RPMI7951 (cell line): ENCODE measurements around the gene ST6GALNAC4. TPM values are rescaled to one million over a fixed set of nuclear protein-coding genes. Genes with fewer than 3 reads are reported as not detected.

Experiments
- DNase-seq: peaks from one replicate; pipeline ENCODE4 v3.0.0-alpha.2; 2012; ENCODE audit warnings: low read depth
- total RNA-seq: library from RNA; depleted of rRNA; stranded (reverse); fragments of >200 nt; shearing (Covaris generic); gene quantifications from 2 replicates; pipeline ENCODE4 v1.2.3, GENCODE V29; 2014

The ST6GALNAC4 gene
- total RNA-seq, 1 experiment from 2014 or later, result 10.5 TPM

DNA sequence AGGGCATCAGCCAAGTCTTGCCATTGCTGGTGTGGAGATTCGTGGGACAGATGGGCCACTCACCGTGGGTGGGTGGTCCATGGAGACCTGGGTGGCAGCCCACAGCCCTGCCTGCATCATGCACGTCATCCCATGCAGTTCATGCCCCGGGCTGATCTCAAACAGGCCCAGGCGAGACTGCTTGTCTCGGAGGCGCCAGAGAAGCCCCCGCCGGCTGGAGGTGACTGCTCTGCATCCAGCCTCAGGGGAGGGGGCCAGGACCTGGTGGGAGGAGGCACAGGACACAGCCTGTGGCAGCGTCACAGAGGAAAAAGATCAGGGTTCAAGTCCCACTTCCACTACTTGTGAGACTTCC is 12.8 kb upstream of the ST6GALNAC4 start:
- no peak for DNase-seq

DNA sequence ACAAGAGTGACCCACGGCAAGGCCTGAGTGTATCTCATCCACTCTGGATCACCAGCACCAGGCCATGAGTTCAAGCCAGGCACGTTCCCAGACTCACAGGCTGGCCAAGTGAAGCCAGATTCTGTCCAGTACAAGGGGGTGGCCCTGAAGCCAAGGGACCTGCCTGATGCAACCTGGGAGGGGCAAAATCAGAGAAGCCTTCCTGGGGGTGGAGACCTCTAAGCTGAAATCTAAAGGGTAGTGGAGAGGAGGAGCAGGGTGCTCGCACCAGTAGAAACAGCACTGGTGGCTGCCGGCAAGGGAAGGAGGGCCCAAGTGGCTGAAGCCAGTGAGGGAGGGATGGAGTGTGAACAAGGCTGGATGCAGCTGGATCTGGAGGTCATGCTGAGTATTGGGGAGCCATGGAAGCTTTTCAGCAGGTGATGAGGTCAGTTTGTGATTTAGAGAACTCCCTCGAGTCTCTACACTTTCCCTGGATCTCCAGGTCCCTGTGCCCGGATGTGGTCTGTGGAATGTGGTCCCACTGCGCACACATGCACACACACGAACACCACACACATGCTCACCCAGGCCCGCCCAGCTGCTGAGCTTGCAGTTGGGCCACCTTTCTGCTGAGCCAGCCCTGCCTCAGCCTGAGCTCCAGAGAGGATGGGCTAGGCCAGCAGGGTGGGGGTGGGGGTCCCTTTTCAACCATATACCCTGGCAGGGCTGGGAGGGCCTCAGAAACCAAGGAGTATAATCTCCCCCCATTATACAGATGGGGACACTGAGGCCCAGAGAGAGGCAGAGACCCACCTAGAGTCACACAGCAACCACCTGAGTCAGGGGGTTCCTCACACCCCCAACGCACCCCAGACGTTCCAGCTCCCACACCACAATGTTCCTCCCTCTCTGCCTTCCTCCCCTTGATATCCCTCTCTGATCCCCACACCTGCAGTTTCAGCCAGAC is 12.1 kb upstream of the ST6GALNAC4 start:
- no peak for DNase-seq

DNA sequence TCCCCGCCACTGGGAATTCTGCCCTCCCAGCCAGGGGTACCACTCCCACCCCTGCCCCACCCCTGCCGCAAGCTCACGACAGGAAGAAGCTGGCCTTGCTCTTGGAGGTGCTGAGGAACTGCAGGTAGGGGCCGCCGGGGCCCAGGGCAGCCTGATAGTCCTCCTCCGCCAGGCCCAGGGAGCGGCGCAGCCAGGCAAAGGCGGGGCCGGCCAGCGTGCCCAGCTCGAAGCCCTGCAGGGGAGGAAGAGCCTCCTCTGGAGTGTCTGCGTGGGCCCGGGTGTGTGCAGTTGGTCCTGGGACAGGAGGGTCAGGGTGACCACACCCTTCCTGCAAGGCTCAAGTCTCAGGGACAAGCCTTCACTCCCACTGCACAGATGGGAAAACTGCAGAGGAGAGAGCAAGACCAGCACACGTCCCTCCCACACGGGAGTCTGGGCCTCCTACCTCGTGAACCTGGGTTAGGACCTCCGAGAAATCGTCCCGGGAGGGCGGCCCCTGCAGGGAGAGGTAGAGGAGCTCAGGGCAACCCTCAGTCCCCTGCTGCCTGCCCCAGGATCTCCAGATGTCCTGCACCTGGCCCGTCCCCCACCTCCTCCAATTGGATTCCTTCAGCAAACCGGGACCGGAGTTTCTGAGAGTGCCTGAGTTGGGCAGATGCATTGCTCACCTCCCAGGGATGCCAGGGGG is 11.3 kb upstream of the ST6GALNAC4 start:
- no peak for DNase-seq

DNA sequence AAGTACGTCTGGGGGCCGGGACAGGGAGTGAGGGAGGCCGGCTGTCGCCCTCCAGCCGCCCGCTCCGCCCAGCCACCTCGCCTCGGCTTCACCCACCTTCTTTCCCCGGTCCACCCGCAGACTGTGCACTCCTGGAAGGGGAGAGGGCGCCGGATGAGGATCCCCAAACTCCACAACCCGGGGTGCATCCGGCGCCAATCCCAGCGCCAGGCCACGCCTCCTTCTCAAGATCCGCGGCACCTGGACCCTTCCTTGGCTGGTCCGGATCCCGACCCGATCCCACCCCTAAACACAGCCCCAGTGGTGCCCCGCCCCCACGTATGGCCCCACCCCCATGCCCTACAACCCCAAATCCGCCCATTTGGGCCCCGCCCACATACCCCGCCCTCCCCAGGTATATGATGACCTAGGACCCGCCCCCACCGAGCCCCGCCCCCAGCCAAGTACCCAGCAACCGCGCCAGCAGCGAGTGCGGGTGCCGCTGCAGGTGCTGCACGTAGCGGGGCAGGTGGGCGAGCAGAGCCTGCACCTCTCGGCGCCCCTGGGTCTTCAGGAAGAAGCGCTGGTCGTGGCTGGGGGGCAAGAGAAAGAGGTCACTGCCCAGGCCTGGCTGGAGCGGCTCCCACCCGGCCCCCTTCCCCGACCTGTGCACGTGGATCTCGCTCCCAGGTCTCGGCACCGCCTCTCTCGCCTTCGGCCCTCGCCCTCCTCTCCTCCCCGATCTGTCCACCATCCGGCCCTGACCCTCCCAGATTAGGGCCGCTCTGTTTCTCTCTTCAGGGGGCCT is 10.6 kb upstream of the ST6GALNAC4 start:
- DNase-seq, result no peak

DNA sequence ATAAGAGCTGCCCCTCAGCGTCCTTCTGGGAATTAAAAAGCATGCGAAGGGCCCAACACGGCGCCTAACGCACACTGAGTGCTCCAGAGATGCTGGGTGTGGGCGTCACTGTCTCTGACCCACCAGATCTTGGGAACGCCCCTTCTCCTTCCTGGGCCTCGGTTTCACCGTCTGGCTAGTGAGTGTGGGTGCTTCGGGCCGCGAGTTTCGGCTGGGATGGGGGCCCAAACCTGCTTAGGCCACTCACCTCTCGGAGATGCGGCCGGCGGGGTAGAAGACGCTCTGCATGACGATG is 10.0 kb upstream of the ST6GALNAC4 start:
- DNase-seq, result no peak

DNA sequence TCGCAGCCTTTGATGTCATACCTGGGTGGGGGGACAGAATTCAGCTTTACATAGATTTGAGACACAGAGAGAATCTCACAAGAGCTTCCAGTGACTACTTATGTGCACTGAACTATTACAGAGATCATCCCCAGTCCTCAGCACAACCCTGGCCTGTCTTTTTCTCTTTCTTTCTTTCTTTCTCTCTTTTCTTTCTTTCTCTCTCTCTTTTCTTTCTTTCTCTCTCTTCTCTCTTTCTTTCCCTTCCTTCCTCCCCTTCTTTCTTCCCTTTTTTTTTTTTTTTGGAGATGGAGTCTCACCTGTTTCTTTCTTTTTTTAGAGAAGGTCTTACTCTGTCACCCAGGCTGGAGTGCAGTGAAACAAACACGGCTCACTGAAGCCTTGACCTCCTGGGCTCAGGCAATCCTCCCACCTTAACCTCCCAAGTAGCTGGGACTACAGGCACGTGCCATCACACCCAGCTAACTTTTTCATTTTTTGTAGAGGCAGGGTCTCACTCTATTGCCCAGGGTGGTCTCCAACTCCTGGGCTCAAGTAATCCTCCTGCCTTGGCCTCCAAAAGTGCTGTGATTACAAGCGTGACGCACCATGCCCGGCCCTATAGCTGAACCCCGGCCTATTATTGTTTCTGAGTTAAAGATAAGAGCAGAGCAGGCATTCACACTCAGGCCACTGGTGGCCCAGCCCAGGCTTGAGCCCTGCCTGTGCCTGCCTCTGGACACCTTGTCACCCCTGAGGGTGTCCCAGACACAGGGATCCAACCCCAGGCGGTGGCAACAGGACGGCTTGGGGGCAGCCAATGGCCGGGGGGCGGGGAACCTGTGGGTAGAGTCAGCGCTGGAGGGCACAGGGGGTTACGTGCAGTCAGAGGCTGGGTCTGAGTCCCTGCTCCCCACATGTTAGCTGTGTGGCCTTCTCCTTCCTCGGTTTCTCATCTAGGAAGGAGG is 9.4 kb upstream of the ST6GALNAC4 start:
- no peak for DNase-seq

DNA sequence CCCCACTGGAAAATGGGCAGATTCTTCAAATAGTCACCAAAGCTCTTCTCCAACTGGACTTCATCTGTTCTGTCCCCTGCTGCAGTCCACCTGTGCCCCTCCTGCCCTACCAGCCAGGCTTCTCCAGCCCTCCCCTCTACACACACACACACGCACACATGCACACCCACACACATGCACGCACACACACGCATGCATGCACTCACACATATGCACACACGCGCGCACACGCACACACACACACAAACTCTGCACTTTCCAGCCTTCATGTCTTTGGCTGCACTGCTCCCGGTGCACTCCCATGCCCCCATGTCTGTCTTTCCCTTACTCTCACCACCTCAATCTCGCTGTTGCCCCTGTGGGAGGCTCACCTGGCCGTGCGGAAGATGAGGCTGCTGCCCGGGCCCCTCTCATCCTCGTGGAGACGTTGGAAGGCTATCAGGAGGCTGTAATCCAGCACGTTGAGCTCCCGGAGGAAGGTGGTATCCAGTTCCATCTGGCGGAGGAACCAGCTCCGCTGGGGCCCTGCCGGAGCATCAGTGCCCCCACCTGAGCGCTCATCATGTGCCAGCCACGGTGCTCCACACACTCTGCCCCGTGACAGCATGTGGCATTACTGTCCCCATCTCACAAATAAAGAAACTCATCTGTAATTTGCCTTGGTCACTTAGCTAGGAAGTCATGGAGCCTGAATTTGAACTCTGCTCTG is 8.0 kb upstream of the ST6GALNAC4 start:
- DNase-seq, result no peak

DNA sequence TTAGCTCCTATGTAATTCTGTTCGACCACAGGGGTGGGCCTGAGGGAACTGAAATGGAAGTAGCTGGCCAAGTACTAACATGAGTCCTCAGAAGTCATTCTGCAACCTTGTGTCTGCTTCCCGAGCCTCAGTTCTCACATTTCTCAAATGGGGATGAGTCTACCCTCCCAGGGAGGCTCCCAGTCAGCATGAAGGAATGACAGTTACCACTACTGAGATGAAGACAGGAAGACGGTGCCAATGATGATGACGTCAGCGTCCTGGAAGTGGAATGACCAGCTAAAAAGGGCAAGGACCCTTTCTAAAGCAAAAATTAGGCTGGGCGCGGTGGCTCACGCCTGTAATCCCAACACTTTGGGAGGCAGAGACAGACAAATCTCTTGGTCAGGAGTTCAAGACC is 6.9 kb upstream of the ST6GALNAC4 start:
- peak; percentile 92 for DNase-seq

DNA sequence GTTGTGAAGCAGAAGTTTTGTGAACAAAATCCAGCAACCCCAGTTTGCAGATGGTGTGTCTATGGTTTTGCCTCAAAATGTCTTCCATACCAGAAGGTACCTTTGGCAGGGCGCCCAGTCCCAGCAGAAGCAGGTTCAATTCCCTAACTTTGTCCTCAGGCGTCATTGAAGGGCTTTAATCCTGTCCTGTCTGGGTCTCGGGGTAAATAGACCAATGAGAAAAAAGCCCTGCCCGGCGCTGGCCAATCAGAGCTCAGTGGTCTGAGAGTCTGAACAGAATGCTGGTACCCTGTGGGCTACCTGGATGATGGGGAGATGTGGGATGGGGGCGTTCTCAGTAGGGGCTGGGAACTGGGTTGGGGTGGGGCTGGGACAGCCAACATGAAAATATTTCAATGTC is 6.2 kb upstream of the ST6GALNAC4 start:
- no peak for DNase-seq

DNA sequence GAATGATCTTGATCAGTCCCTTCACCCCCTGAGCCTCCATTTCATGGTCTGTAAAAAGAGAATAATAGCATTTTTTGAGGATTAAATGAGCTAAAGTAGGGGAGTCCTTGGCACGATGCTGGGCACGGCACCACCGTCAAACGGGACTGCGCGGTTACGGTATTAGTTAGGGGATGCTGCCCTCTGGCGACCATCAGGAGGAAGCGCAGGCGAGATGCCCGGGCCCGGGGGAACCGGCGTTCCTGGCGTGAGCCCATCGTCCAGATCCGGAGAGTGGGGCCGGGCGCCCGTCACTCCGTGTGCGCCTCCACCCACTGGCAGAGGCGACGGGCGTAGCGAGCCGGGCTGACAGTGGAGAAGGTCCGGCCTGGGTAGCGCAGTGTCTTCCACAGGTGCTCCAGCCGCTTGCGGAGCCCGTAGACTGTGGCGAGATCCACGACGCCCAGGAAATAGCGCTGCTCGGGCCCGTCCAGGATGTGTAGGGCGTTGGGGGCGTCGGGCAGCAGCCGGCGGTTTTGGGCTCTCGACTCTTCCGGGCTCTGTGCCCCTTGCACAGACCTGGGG is 4.8 kb upstream of the ST6GALNAC4 start:
- no peak for DNase-seq

DNA sequence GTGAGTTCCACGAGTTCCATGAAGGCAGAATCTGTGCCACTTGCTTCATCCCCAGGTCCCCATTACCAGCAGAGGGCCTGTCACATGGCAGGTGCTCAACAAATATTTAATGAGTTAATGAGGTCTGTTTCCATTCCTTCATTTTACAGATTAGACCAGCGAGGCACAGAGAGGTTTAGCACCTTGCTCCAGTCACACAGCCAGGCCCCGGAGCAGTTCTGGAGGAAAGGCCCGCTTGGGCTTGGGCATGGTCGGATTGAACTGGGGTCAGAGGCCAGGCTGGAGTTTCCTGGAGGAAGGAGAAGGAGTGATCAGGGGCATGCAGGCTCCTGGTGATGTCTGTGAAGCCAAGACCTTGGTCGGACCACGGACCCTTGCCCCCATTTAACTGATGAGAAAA is 4.0 kb upstream of the ST6GALNAC4 start:
- no peak for DNase-seq

DNA sequence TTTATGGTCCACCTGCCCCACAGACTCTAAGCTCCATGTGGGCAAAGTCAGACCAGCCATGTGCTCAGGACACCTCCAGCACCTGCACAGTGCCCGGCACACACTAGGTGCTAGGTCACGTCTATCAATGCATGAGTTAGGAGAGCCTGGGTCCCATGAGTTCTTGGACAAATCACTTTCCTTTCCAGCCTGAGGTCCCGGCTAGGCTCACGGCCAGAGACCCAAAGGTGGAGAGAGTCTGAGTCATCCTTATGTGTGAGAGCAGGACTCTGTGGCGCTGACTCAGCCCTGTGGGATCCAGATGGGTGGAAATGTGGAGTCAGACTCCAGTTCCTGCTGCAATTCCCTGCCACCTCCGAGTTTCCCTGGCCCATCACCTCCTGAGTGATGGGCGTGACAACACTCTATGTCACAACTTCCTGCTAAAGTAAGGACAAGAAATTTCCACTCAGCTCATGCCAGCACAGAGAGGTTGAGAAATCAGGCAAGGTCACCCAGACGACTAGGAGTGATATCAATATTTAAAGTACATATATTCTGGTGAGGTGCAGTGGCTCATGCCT is 2.5 kb upstream of the ST6GALNAC4 start:
- peak; percentile 99 for DNase-seq

DNA sequence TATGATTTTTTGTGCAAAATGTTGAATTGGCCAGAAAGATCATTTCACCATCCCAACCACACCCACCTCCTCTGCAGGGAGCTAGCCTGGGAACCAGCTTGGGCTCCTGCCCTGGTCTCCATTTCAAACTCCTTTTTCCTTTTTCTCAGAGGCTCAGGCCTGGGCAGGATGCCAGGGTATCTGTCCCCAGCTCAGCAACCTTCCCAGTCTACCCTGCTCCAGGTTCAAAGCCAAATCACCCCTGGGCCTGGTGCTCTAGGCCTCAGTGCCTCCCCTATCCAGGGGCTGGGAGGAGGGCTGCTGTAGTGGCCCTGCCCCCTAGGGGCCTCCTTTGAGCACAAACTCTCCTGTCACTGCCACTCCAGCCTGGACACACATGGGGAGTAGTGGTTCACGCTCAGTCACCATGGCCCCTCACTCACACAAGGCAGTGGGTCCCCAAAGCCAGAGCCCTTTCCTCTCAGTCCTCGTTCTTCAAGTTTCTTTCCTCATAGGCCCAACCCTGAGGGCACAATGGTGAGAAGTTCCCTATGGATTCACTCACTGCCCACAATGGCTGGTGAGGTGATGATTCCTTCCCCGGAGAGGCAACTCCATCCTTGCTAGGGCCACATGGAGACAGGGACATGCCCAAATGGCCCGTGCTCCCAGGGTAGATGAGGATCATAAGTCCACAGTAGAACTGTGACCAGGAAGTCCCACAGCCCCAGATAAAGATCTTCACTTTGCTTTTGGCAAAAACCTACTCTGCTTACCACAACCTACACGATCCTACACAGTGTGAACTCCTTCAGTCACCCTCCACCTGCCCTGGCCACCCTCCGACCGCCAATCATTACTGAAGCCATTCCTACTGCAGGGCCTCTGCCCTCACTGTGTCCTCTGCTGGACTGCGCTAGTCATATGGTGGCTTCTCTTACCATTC is 1.6 kb upstream of the ST6GALNAC4 start:
- DNase-seq, result no peak

DNA sequence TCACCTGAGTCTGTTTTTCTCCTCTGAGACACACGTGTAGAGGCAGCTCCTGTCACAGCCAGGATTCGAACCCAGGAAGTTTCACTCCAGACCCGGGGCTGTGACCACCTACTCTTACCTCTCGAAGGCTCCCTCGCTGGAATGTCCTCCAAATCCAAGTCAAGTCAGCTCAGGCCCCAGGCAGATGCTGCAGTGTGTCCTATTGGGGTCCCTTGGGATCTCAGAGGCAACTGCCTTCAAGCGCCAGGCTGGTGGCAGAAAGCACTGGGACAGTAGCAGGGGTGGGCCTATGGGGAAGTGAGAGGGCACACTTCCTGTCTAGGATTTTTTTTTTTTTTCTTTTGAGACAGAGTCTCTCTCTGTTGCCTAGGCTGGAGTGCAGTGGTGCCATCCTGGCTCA is 762 bp upstream of the ST6GALNAC4 start:
- no peak for DNase-seq

DNA sequence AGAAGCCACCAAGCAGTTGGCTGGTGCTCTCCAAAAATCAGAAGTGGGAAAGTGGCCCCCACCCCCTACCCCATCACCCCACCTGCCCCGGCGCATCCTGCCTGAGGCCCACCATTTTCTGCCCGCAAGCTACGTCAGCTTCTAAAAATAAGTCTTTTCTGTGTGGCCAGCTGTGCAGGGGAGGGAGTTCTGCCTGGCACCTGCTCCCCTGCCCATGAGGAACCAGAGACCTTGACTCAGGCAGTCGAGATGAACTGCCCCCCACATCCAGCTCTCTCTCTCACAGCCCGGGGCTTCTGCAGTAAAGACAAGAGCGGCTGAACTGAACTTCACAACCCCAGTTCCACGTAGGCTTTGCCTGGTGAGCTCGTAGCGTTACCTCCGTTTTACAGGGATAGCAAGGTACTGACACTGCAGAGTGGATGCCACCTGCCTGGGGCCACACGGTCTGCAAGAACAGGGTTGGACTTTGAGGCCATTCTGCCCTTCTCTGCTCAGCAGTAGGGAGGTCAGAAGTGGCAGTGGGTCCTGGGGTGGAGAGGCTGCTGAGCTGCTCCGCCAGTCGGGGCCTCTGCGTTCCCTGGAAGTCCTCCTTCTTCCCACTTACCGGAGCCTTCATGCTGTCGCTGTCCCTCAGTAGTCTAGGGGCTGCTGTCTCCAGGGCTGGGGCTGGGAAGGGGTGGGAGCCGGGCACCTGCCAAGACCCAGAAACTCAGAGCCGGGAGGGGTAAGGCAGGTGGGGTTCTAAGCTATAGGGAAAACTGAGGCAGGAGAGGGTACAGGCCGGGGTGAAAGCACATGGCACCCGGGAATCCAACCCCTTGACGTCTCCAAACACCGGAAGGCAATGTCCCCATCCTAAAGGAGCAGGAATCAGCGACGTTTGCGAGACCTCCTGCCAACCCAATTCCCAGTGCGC is 781 bp downstream of the ST6GALNAC4 start:
- no peak for DNase-seq

DNA sequence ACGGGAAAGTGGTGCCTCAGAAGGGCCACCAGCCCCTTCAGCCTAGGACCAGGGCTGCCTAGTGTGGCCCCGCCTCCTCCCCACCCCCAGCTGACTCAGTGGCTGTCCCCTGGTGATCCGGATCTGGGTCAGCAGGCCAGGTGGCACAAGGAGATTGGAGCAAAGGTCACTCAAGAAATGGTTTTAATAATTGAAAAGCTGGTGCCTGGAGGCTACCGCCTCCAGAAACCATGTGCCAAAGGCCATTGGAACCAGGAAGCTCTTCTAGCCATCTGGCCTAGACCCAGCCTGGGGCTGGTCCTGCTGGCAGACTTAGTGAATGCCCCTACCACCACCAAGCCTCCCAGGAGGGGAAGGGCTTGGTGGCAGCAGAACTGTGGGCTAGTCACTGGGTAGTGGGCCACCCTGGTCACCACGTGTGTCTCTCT is 1.5 kb downstream of the ST6GALNAC4 start:
- no peak for DNase-seq

DNA sequence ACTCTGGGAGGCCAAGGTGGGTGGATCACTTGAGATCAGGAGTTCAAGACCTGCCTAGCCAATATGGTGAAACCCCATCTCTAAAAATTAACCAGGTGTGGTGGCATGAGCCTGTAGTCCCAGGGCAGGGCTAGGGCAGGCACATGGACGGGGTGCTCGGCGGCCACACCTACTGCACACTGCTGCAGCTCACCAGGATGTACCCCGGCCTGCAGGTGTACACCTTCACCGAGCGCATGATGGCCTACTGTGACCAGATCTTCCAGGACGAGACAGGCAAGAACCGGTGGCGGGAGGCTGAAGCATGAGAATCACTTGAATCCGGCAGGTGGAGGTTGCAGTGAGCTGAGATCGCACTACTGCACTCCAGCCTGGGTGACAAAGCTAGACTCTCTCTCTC is 3.2 kb downstream of the ST6GALNAC4 start:
- DNase-seq, result no peak

DNA sequence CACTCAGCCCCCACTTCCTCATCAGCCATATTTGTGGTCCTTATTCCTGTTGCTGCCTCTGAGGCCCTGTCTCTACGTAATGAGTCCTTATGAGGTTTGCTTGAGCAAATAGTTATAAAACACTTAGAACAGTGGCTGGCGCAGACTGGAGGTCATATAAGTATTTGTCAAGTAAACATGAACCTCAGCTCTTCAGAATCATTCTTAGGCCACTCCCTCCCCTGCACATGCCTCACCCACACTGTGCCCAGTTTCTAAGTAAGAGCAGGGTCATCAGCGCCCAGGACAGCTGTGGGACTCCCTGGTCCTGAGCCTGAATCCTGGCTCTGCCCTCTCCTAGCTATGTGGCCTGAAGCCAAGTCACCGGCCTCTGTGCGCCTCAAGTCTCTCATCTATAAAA is 4.0 kb downstream of the ST6GALNAC4 start:
- DNase-seq, result no peak
